SK-N-SH (cell line): ENCODE measurements around the gene PBX4. TPM values are rescaled to one million over a fixed set of nuclear protein-coding genes. Genes with fewer than 3 reads are reported as not detected.

Experiments
- CTCF ChIA-PET: fragments of 300-600, 350-600 bp; formaldehyde crosslinking; extraction: SDS; loops from one replicate; lab custom pipeline; 2021; lab: Yijun Ruan, JAX
- POLR2A ChIA-PET: fragments of 350-600 bp; sonication (Branson Sonifier 250); formaldehyde crosslinking; extraction: SDS; loops from one replicate; lab custom pipeline; 2020; ENCODE audit warnings: antibody characterized with exemption, inconsistent platforms; lab: Yijun Ruan, JAX
- DNase-seq: peaks from one replicate; pipeline ENCODE4 v3.0.0; 2012
- H2AFZ ChIP-seq: fragments of 200-600 bp; sonication (generic); 2 replicates; pipeline ENCODE4 v1.8.1; 2016; ENCODE audit warnings: antibody characterized with exemption, mild to moderate bottlenecking, low read depth
- H3F3A ChIP-seq: fragments of 200-600 bp; sonication (generic); replicated peaks from 2 replicates; pipeline ENCODE3; 2016; ENCODE audit warnings: antibody characterized with exemption, mild to moderate bottlenecking; ENCODE audit not compliant: insufficient read depth
- H3K27ac ChIP-seq, 2 experiments: fragments of 200-500 bp in 1 of 2; fragments of 200-600 bp in 1 of 2; sonication (Bioruptor generic) in 1 of 2; sonication (generic), shearing (Covaris generic) in 1 of 2; 2 replicates each; pipeline versions ENCODE4 v1.5.1 to v1.6.1; 2014 to 2016; ENCODE audit warnings: low read depth in 2 of 2, inconsistent platforms in 1 of 2, low read length in 1 of 2, mild to moderate bottlenecking in 1 of 2, mixed read lengths in 1 of 2
- H3K27me3 ChIP-seq: fragments of 200-600 bp; sonication (generic), shearing (Covaris generic); 2 replicates; pipeline ENCODE4 v1.6.1; 2016; ENCODE audit warnings: mixed run types; ENCODE audit not compliant: insufficient read depth
- H3K36me3 ChIP-seq, 2 experiments: fragments of 200-500 bp in 1 of 2; fragments of 200-600 bp in 1 of 2; sonication (Bioruptor generic) in 1 of 2; sonication (generic) in 1 of 2; replicated peaks in 1 of 2; 2 replicates each; pipeline versions ENCODE3 to v1.5.1; 2014 to 2016; ENCODE audit warnings: low read length in 1 of 2, mild to moderate bottlenecking in 1 of 2; ENCODE audit not compliant: insufficient read depth in 2 of 2, control insufficient read depth in 1 of 2
- H3K4me1 ChIP-seq, 2 experiments: fragments of 200-500 bp in 1 of 2; fragments of 200-600 bp in 1 of 2; sonication (Bioruptor generic) in 1 of 2; sonication (generic), shearing (Covaris generic) in 1 of 2; 2 replicates each; pipeline versions ENCODE4 v1.5.1 to v1.6.1; 2014 to 2016; ENCODE audit warnings: low read depth in 1 of 2, low read length in 1 of 2, mixed run types in 1 of 2; ENCODE audit not compliant: insufficient read depth in 2 of 2, control insufficient read depth in 1 of 2
- H3K4me2 ChIP-seq: fragments of 200-600 bp; sonication (generic), shearing (Covaris generic); 2 replicates; pipeline ENCODE4 v1.6.1; 2017; ENCODE audit warnings: mixed run types
- H3K4me3 ChIP-seq, 2 experiments: fragments of 200-500 bp in 1 of 2; fragments of 200-600 bp in 1 of 2; sonication (Bioruptor generic) in 1 of 2; sonication (generic), shearing (Covaris generic) in 1 of 2; 2 replicates each; pipeline versions ENCODE4 v1.5.1 to v1.8.1; 2014 to 2016; ENCODE audit warnings: low read depth in 2 of 2, inconsistent platforms in 1 of 2, low read length in 1 of 2, mild to moderate bottlenecking in 1 of 2, mixed read lengths in 1 of 2, moderate library complexity in 1 of 2
- H3K79me2 ChIP-seq: fragments of 200-600 bp; sonication (generic); 2 replicates; pipeline ENCODE4 v1.8.1; 2017; ENCODE audit warnings: mild to moderate bottlenecking; ENCODE audit not compliant: insufficient read depth
- H3K9ac ChIP-seq: fragments of 200-600 bp; sonication (generic); 2 replicates; pipeline ENCODE4 v1.6.1; 2017; ENCODE audit warnings: mixed run types
- H3K9me2 ChIP-seq: fragments of 200-600 bp; sonication (generic); 2 replicates; pipeline ENCODE4 v1.6.1; 2017; ENCODE audit warnings: mixed run types
- H3K9me3 ChIP-seq: fragments of 200-600 bp; sonication (generic); 2 replicates; pipeline ENCODE4 v1.6.1; 2017; ENCODE audit warnings: mixed run types, mild to moderate bottlenecking, moderate library complexity
- H4K20me1 ChIP-seq: fragments of 200-600 bp; sonication (generic); 2 replicates; pipeline ENCODE4 v1.6.1; 2017; ENCODE audit warnings: mild to moderate bottlenecking, mixed run types; ENCODE audit not compliant: insufficient read depth
- CHD2 ChIP-seq: fragments of 150-350 bp; IDR thresholded peaks from 2 replicates; pipeline ENCODE4 v1.6.1; 2018; ENCODE audit warnings: low read length; ENCODE audit not compliant: partially characterized antibody
- ELF1 ChIP-seq: IDR thresholded peaks from 2 replicates; pipeline ENCODE4 v1.4.0; 2012
- EZH2phosphoT487 ChIP-seq: fragments of 200-600 bp; sonication (generic); IDR thresholded peaks from 2 replicates; pipeline ENCODE4 v1.6.1; 2017; ENCODE audit warnings: low read depth, mixed run types, mild to moderate bottlenecking, antibody characterized with exemption, moderate library complexity, borderline replicate concordance
- GABPA ChIP-seq: IDR thresholded peaks from 2 replicates; pipeline ENCODE4 v1.4.0; 2012; ENCODE audit warnings: low read depth, mild to moderate bottlenecking
- GATA2 ChIP-seq: sonication (generic); formaldehyde crosslinking; IDR thresholded peaks from 2 replicates; pipeline ENCODE4 v1.5.0; 2020; ENCODE audit warnings: mild to moderate bottlenecking, missing genetic modification reagents
- JUND ChIP-seq: IDR thresholded peaks from 2 replicates; pipeline ENCODE4 v1.4.0; 2012
- NFIC ChIP-seq: IDR thresholded peaks from 2 replicates; pipeline ENCODE4 v1.4.0; 2012; ENCODE audit warnings: borderline replicate concordance
- NRF1 ChIP-seq: IDR thresholded peaks from 2 replicates; pipeline ENCODE4 v1.6.1; 2012; ENCODE audit warnings: low read depth, mild to moderate bottlenecking, low read length
- PBX3 ChIP-seq: IDR thresholded peaks from 2 replicates; pipeline ENCODE4; 2012
- RAD21 ChIP-seq: IDR thresholded peaks from 2 replicates; pipeline ENCODE4 v1.6.1; 2012; ENCODE audit warnings: mild to moderate bottlenecking, low read length
- RFX5 ChIP-seq: IDR thresholded peaks from 2 replicates; pipeline ENCODE4 v1.6.1; 2012; ENCODE audit warnings: mild to moderate bottlenecking, improper control_type of control experiment, low read length
- TAF1 ChIP-seq: IDR thresholded peaks from 2 replicates; pipeline ENCODE4 v1.6.1; 2012; ENCODE audit warnings: low read depth, mild to moderate bottlenecking, low read length, moderate library complexity, borderline replicate concordance
- TCF12 ChIP-seq: IDR thresholded peaks from 2 replicates; pipeline ENCODE4 v1.4.0; 2012
- TEAD4 ChIP-seq: IDR thresholded peaks from 2 replicates; pipeline ENCODE4 v1.4.0; 2012; ENCODE audit warnings: mild to moderate bottlenecking, borderline replicate concordance; ENCODE audit not compliant: insufficient read depth
- USF2 ChIP-seq: fragments of 150-350 bp; IDR thresholded peaks from 2 replicates; pipeline ENCODE4 v1.6.1; 2017; ENCODE audit warnings: antibody characterized with exemption, low read length, low read depth, borderline replicate concordance
- YY1 ChIP-seq: IDR thresholded peaks from 2 replicates; pipeline ENCODE4 v1.4.0; 2012; ENCODE audit warnings: low read depth, mild to moderate bottlenecking
- WGBS: methylation state at CpG from one replicate; pipeline ENCODE4 v1.1.6; 2017; ENCODE audit warnings: low lambda C conversion rate; 5-methylcytosine and 5-hydroxymethylcytosine counted together
- polyA plus RNA-seq, 3 experiments: library from polyadenylated mRNA; depleted of rRNA; stranded (reverse); fragments of >200 nt; gene quantifications; 2 replicates each; pipeline ENCODE4 v1.2.3, GENCODE V29; 2012
- TF ChIP-seq, protein P1 (sequence below): IDR thresholded peaks from 2 replicates; pipeline ENCODE4 v1.6.1; 2012; ENCODE audit warnings: mild to moderate bottlenecking, low read depth, low read length, moderate library complexity
- TF ChIP-seq, protein P2 (sequence below): IDR thresholded peaks from 2 replicates; pipeline ENCODE4 v1.4.0; 2012; ENCODE audit warnings: low read depth

PBX4 gene
- polyA plus RNA-seq, 1 of the 3 experiments (the other 2 are of a cell fraction) = 6.4 TPM

- TF ChIP-seq, protein P1, sequence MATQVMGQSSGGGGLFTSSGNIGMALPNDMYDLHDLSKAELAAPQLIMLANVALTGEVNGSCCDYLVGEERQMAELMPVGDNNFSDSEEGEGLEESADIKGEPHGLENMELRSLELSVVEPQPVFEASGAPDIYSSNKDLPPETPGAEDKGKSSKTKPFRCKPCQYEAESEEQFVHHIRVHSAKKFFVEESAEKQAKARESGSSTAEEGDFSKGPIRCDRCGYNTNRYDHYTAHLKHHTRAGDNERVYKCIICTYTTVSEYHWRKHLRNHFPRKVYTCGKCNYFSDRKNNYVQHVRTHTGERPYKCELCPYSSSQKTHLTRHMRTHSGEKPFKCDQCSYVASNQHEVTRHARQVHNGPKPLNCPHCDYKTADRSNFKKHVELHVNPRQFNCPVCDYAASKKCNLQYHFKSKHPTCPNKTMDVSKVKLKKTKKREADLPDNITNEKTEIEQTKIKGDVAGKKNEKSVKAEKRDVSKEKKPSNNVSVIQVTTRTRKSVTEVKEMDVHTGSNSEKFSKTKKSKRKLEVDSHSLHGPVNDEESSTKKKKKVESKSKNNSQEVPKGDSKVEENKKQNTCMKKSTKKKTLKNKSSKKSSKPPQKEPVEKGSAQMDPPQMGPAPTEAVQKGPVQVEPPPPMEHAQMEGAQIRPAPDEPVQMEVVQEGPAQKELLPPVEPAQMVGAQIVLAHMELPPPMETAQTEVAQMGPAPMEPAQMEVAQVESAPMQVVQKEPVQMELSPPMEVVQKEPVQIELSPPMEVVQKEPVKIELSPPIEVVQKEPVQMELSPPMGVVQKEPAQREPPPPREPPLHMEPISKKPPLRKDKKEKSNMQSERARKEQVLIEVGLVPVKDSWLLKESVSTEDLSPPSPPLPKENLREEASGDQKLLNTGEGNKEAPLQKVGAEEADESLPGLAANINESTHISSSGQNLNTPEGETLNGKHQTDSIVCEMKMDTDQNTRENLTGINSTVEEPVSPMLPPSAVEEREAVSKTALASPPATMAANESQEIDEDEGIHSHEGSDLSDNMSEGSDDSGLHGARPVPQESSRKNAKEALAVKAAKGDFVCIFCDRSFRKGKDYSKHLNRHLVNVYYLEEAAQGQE = no peak
- TF ChIP-seq GATA2 (no peak), ELF1 (no peak), CHD2 (no peak), RFX5 (no peak), EZH2phosphoT487 (no peak), NRF1 (no peak), GABPA (no peak), TAF1 (no peak), USF2 (no peak), NFIC (no peak)
- TF ChIP-seq, protein P2, sequence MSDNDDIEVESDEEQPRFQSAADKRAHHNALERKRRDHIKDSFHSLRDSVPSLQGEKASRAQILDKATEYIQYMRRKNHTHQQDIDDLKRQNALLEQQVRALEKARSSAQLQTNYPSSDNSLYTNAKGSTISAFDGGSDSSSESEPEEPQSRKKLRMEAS = no peak
Observed at GRCh38 chr19:19631346-19631745, 12.9 kb upstream of the PBX4 start (continued).

- H3K9me2 ChIP-seq = no peaks in the 10 kb centered on the region
- no peak overlapping the region for H3K27ac ChIP-seq
- 100% methylated on average over 2 of the region's 2 CpGs for WGBS
- POLR2A ChIA-PET = no interaction called here
- H3K4me2 ChIP-seq = no peak overlapping the region
- H4K20me1 ChIP-seq = no peaks in the 10 kb centered on the region
- H3K27me3 ChIP-seq = no peaks in the 10 kb centered on the region
- TF ChIP-seq RAD21 (no peak), NFIC (no peak), YY1 (no peak), PBX3 (no peak), JUND (no peak), ELF1 (no peak), GATA2 (no peak), TEAD4 (no peak), TCF12 (no peak)
- TF ChIP-seq, all 33 proteins: peak for 0
- H3K9me3 ChIP-seq = no peaks in the 10 kb centered on the region
- H3K36me3 ChIP-seq = peaks cover 7 to 11% of the 10 kb centered on the region in 2 experiments
- H2AFZ ChIP-seq = no peak overlapping the region
- DNase-seq = no peak
- no peak overlapping the region for H3K4me3 ChIP-seq
- CTCF ChIA-PET = interaction anchor here (1.5 to 6.1 kb wide), 3 partner anchors 10 to 98 kb away, joined by 5 to 28 read pairs (median 17); partner anchors contain the start of gene GMIP
- H3K79me2 ChIP-seq = no peaks in the 10 kb centered on the region
- H3K4me1 ChIP-seq = peaks cover 0 to 13% of the 10 kb centered on the region in 2 experiments; a peak in 1 of 4 replicates
- no peak overlapping the region for H3K9ac ChIP-seq
- no peaks in the 10 kb centered on the region for H3F3A ChIP-seq
Observed at GRCh38 chr19:19630426-19630825, 11.9 kb upstream of the PBX4 start.
